Stimulated activated CD8-positive, alpha-beta memory T cell treated with anti-CD3 and anti-CD28 coated beads, Interleukin-4, amount 100 ng/mL, for 48 hours (primary cell): ENCODE results near the gene NSMCE1.
"Not testable (repeated sequence)": the region's sequence is repeated elsewhere in the genome, so short reads cannot be mapped to it uniquely, and the experiment has no call there.

Experiments
- DNase-seq: peaks from one replicate; pipeline ENCODE4 v3.0.0-alpha.2; 2020

NSMCE1 gene

GRCh38 chr16:27214084-27214961 is 54.2 kb downstream of the NSMCE1 start:
- no peak for DNase-seq

GRCh38 chr16:27211026-27211425 is 57.5 kb downstream of the NSMCE1 start:
- no peak for DNase-seq

GRCh38 chr16:27210174-27210573 is 58.4 kb downstream of the NSMCE1 start:
- no peak for DNase-seq

- DNase-seq, result no peak
Measured at GRCh38 chr16:27209591-27209990, 59.0 kb downstream of the NSMCE1 start.

- DNase-seq, result no peak
Measured at GRCh38 chr16:27208796-27209195, 59.8 kb downstream of the NSMCE1 start.

- no peak for DNase-seq
Measured at GRCh38 chr16:27208081-27208680, 60.4 kb downstream of the NSMCE1 start.

- DNase-seq, result not testable (repeated sequence)
Measured at GRCh38 chr16:27207121-27207520, 61.5 kb downstream of the NSMCE1 start.

GRCh38 chr16:27205423-27206065 is 63.0 kb downstream of the NSMCE1 start:
- DNase-seq, result no peak

- DNase-seq, result no peak
Measured at GRCh38 chr16:27204312-27204915, 64.2 kb downstream of the NSMCE1 start.

GRCh38 chr16:27203507-27204311 is 64.9 kb downstream of the NSMCE1 start, which contains the start of gene KDM8:
Gene KDM8 (plus strand): TSS chr16:27203526. CDS start chr16:27210124, 6,598 bp downstream.
- DNase-seq, result peak; percentile 99

GRCh38 chr16:27202923-27203506 is 65.6 kb downstream of the NSMCE1 start:
- DNase-seq, result peak; percentile 93

GRCh38 chr16:27200914-27201313 is 67.7 kb downstream of the NSMCE1 start:
- not testable (repeated sequence) for DNase-seq

- no peak for DNase-seq
Measured at GRCh38 chr16:27199736-27200135, 68.8 kb downstream of the NSMCE1 start.

- DNase-seq, result no peak
Measured at GRCh38 chr16:27199235-27199586, 69.4 kb downstream of the NSMCE1 start.

- no peak for DNase-seq
Measured at GRCh38 chr16:27198451-27199234, 69.9 kb downstream of the NSMCE1 start.

- no peak for DNase-seq
Measured at GRCh38 chr16:27197004-27197403, 71.6 kb downstream of the NSMCE1 start.

GRCh38 chr16:27195941-27196595 is 72.5 kb downstream of the NSMCE1 start:
- no peak for DNase-seq

- no peak for DNase-seq
Measured at GRCh38 chr16:27195076-27195741, 73.4 kb downstream of the NSMCE1 start.

- DNase-seq, result no peak
Measured at GRCh38 chr16:27193300-27193990, 75.1 kb downstream of the NSMCE1 start.
